ACC112 (cell line): ENCODE measurements around the gene CYP19A1.
"Not testable (repeated sequence)": the region's sequence is repeated elsewhere in the genome, so short reads cannot be mapped to it uniquely, and the experiment has no call there.

Experiments used
- H2AFZ ChIP-seq: fragments of 200-600 bp; sonication (generic); one replicate; pipeline ENCODE4 v1.6.0; 2017; ENCODE audit warnings: antibody characterized with exemption, low read length; ENCODE audit not compliant: unreplicated experiment
- H3K27ac ChIP-seq: fragments of 200-600 bp; sonication (generic); 2 replicates; pipeline ENCODE4 v1.5.1; 2014; ENCODE audit warnings: low read depth, mild to moderate bottlenecking, antibody characterized with exemption, low read length, moderate library complexity
- H3K27me3 ChIP-seq: fragments of 200-600 bp; sonication (generic); 2 replicates; pipeline ENCODE4 v1.6.1; 2014; ENCODE audit warnings: mild to moderate bottlenecking, antibody characterized with exemption, low read length, moderate library complexity, mixed read lengths; ENCODE audit not compliant: insufficient read depth
- H3K36me3 ChIP-seq: fragments of 200-600 bp; sonication (generic); 2 replicates; pipeline ENCODE4 v1.6.1; 2016; ENCODE audit warnings: mild to moderate bottlenecking, antibody characterized with exemption, low read length, moderate library complexity, mixed read lengths; ENCODE audit not compliant: insufficient read depth
- H3K4me1 ChIP-seq: fragments of 200-600 bp; sonication (generic); one replicate; pipeline ENCODE4 v1.6.1; 2016; ENCODE audit warnings: low read length, mixed read lengths; ENCODE audit not compliant: insufficient read depth, unreplicated experiment, control insufficient read depth
- H3K4me3 ChIP-seq: fragments of 200-600 bp; sonication (generic); 2 replicates; pipeline ENCODE4 v1.5.1; 2014; ENCODE audit warnings: mild to moderate bottlenecking, low read depth, low read length
- H3K79me2 ChIP-seq: fragments of 200-600 bp; sonication (generic); one replicate; pipeline ENCODE4 v1.6.0; 2016; ENCODE audit warnings: low read length; ENCODE audit not compliant: control insufficient read depth, unreplicated experiment, insufficient read depth

The CYP19A1 gene

GRCh38 chr15:51263726-51264125 lies 74.7 kb downstream of the CYP19A1 start:
- Histone ChIP-seq H3K4me3 (no peak overlapping the region), H3K36me3 (no peaks in the 10 kb centered on the region), H3K27me3 (no peaks in the 10 kb centered on the region), H3K4me1 (peaks cover 5% of the 10 kb centered on the region), H2AFZ (no peak overlapping the region), H3K27ac (no peak overlapping the region), H3K79me2 (no peaks in the 10 kb centered on the region)

DNA sequence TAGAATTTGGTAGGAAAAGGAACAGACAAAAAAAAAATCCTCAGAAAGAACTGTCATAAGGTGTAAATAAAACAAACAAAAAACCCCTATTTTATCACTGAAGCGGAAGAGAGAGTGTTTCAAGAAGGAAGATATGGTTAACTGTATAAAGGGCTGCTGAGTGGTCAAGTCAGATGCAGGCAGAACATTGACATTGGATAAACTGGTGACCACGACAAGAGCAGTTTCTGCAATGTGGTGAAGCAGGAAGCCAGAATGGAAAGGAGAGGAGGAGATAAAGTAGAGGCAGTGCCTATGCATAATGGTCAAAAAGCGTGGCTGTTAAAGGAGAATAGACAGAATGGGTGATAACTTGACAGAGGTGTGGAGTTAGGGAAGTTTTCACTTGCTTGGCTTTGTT lies 75.3 kb downstream of the CYP19A1 start:
- Histone ChIP-seq H3K79me2 (no peaks in the 10 kb centered on the region), H3K27ac (no peak overlapping the region), H3K36me3 (no peaks in the 10 kb centered on the region), H3K4me3 (no peak overlapping the region), H3K4me1 (peaks cover 5% of the 10 kb centered on the region), H3K27me3 (no peaks in the 10 kb centered on the region), H2AFZ (no peak overlapping the region)

GRCh38 chr15:51262463-51262862 lies 75.9 kb downstream of the CYP19A1 start:
- H3K27ac ChIP-seq = no peak overlapping the region
- no peaks in the 10 kb centered on the region for H3K27me3 ChIP-seq
- H3K79me2 ChIP-seq = no peaks in the 10 kb centered on the region
- peaks cover 5% of the 10 kb centered on the region for H3K4me1 ChIP-seq
- no peak overlapping the region for H3K4me3 ChIP-seq
- H3K36me3 ChIP-seq = no peaks in the 10 kb centered on the region
- no peak overlapping the region for H2AFZ ChIP-seq

GRCh38 chr15:51261113-51261512 lies 77.3 kb downstream of the CYP19A1 start:
- not testable (repeated sequence) for H3K27me3 ChIP-seq, H3K27ac ChIP-seq, H3K79me2 ChIP-seq, H3K36me3 ChIP-seq, H2AFZ ChIP-seq, H3K4me1 ChIP-seq, H3K4me3 ChIP-seq

DNA sequence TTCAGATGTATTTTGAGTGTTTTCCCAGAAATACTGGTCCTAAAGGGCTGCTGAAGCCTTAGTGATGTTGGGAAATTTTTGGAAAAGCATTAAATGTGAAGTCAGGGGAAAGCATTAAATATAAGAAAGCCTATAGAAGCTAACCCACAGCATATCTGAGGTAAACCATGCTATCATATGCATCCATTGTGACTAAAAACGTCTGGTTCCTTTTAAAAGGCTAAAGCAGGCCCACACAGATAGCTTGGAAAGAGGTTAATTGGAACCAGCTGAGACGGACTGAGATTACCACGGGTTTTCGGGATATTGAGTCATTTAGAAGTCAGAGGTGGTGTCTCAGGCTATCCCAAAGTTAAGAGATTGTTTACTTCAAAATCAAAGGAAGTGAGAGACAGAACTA lies 78.2 kb downstream of the CYP19A1 start:
- Histone ChIP-seq H3K4me1 (no peaks in the 10 kb centered on the region), H3K36me3 (no peaks in the 10 kb centered on the region), H3K79me2 (no peaks in the 10 kb centered on the region), H3K27me3 (no peaks in the 10 kb centered on the region), H3K4me3 (no peak overlapping the region), H3K27ac (no peak overlapping the region), H2AFZ (no peak overlapping the region)

- Histone ChIP-seq H3K27me3 (no peaks in the 10 kb centered on the region), H3K4me3 (no peak overlapping the region), H2AFZ (no peak overlapping the region), H3K4me1 (peaks cover 9% of the 10 kb centered on the region), H3K79me2 (no peaks in the 10 kb centered on the region), H3K27ac (no peak overlapping the region), H3K36me3 (no peaks in the 10 kb centered on the region)
These were observed 82.9 kb downstream of the CYP19A1 start for GRCh38 chr15:51255533-51255932.

DNA sequence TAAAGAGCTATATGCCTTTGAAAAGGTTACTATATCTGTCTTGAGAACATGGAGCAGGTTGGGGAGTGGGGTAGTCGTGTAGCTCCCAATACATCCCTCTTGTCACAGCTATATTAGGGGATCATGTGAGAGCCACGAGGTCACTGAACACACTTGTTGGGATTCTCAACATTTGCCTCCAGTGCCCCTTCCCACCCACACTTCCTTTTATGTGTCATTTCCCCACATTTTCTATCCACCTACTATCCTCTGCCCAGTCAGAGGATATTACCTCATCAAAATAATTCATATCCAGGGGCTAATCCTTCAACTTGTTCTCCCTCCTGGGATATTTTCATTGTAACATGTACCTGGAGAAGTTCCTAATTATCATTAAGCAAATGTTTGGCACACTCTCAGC lies 85.0 kb downstream of the CYP19A1 start:
- no peak overlapping the region for H2AFZ ChIP-seq

DNA sequence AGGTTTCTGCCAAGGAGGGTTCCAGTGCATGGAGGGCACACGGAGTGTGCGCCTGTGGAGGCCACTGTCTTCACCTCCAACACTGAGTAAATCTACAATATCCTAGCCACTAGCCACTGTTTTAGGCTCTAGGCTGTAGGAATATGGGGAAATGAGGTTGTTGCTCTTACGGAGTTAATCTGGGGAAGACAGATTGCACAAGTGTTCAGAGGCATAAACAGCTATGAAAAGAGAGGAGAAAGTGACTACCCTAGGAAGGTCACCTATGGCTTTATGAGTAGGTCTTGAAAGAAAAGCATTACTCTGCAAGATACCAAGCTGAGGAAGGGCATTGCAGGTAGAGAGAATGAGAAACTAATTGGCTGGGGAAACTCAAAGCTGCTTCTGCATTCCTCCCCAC lies 85.7 kb downstream of the CYP19A1 start:
- no peaks in the 10 kb centered on the region for H3K27me3 ChIP-seq
- H3K79me2 ChIP-seq = no peaks in the 10 kb centered on the region
- H3K4me1 ChIP-seq = peaks cover 9% of the 10 kb centered on the region
- H3K36me3 ChIP-seq = no peaks in the 10 kb centered on the region
- H2AFZ ChIP-seq = no peak overlapping the region
- H3K27ac ChIP-seq = no peak overlapping the region
- no peak overlapping the region for H3K4me3 ChIP-seq

More for the DNA sequence above, 85.0 kb downstream of the CYP19A1 start:
- Histone ChIP-seq H3K27ac (no peak overlapping the region), H3K27me3 (no peaks in the 10 kb centered on the region), H3K4me3 (no peak overlapping the region), H3K79me2 (no peaks in the 10 kb centered on the region), H3K36me3 (no peaks in the 10 kb centered on the region), H3K4me1 (peaks cover 9% of the 10 kb centered on the region)

- H3K27me3 ChIP-seq = no peaks in the 10 kb centered on the region
- no peak overlapping the region for H2AFZ ChIP-seq
- H3K27ac ChIP-seq = no peak overlapping the region
- H3K79me2 ChIP-seq = no peaks in the 10 kb centered on the region
- no peak overlapping the region for H3K4me3 ChIP-seq
- H3K36me3 ChIP-seq = no peaks in the 10 kb centered on the region
- H3K4me1 ChIP-seq = peaks cover 9% of the 10 kb centered on the region
These were observed 86.8 kb downstream of the CYP19A1 start for GRCh38 chr15:51251556-51251955.

DNA sequence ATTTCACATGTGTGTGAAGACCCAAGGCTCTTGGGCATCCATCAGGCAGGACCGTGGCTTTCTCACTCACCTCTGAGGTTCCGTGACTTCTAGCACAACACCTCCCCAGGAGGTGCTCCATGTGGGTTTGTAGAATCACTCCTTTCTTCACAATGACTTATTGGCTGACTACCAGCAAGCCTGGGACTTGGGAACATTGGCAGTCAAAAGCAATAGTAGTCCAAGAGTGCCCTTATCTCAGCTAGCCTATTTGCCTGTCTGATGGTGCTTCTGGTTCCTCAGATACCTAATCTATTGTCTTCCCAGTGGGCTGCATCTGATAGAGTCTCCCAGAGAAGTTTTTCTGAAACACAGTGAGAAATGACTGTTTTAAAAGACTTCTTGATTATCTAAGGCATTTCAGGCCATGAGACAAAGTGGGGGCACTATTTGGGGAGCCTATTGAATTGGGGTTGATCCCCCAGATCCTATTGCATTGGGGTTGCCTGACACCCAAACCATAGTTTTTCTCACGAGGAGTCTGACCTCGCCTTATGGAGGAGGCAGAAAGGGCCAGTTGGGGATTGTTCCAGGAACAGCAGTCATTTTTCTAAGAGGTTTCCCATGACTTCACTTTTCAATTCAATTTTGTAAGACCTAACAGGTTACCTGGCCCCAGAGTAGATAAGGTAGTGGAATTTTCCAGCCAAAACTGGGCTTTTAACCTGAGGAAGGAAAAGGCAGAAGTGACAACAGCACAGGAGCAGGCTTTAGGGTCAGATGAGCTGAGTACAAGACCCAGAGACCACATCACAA lies 88.0 kb downstream of the CYP19A1 start:
- Histone ChIP-seq H2AFZ (no peak overlapping the region), H3K27ac (no peak overlapping the region), H3K79me2 (no peaks in the 10 kb centered on the region), H3K36me3 (no peaks in the 10 kb centered on the region), H3K4me1 (peaks cover 9% of the 10 kb centered on the region), H3K4me3 (no peak overlapping the region), H3K27me3 (no peaks in the 10 kb centered on the region)

GRCh38 chr15:51245628-51246027 lies 92.8 kb downstream of the CYP19A1 start:
- no peaks in the 10 kb centered on the region for H3K27me3 ChIP-seq
- no peaks in the 10 kb centered on the region for H3K79me2 ChIP-seq
- H3K4me3 ChIP-seq = no peak overlapping the region
- no peak overlapping the region for H3K27ac ChIP-seq
- no peaks in the 10 kb centered on the region for H3K36me3 ChIP-seq
- H2AFZ ChIP-seq = no peak overlapping the region
- H3K4me1 ChIP-seq = peaks cover 17% of the 10 kb centered on the region
